SK-N-DZ (cell line): ENCODE measurements around the gene MYO16.
"Not testable (repeated sequence)": the region's sequence is repeated elsewhere in the genome, so short reads cannot be mapped to it uniquely, and the experiment has no call there.

Experiments
- DNase-seq: peaks from one replicate; pipeline ENCODE4 v3.0.0-alpha.2; 2015; ENCODE audit warnings: low spot score

The MYO16 gene

GRCh38 chr13:109043636-109044035 is 414.2 kb downstream of the MYO16 start:
- no peak for DNase-seq

GRCh38 chr13:109055850-109056249 is 426.4 kb downstream of the MYO16 start:
- no peak for DNase-seq

GRCh38 chr13:109058087-109058486 is 428.7 kb downstream of the MYO16 start:
- no peak for DNase-seq

- DNase-seq, result no peak
These were observed 443.1 kb downstream of the MYO16 start for GRCh38 chr13:109072505-109072904.

GRCh38 chr13:109074436-109074835 is 445.0 kb downstream of the MYO16 start:
- no peak for DNase-seq

GRCh38 chr13:109074853-109075252 is 445.4 kb downstream of the MYO16 start:
- no peak for DNase-seq

- no peak for DNase-seq
These were observed 458.7 kb downstream of the MYO16 start for GRCh38 chr13:109087916-109088623.

- DNase-seq, result no peak
These were observed 459.2 kb downstream of the MYO16 start for GRCh38 chr13:109088624-109088917.

GRCh38 chr13:109090796-109091195 is 461.4 kb downstream of the MYO16 start:
- no peak for DNase-seq

GRCh38 chr13:109091249-109091648 is 461.8 kb downstream of the MYO16 start:
- no peak for DNase-seq

GRCh38 chr13:109092186-109092585 is 462.8 kb downstream of the MYO16 start:
- not testable (repeated sequence) for DNase-seq

- DNase-seq, result no peak
These were observed 464.6 kb downstream of the MYO16 start for GRCh38 chr13:109093998-109094397.

- DNase-seq, result no peak
These were observed 465.7 kb downstream of the MYO16 start for GRCh38 chr13:109095126-109095525.

- DNase-seq, result peak; percentile 6
These were observed 466.7 kb downstream of the MYO16 start for GRCh38 chr13:109096101-109096500.

GRCh38 chr13:109100705-109101304 is 471.4 kb downstream of the MYO16 start:
- DNase-seq, result no peak

- no peak for DNase-seq
These were observed 472.2 kb downstream of the MYO16 start for GRCh38 chr13:109101550-109102144.

GRCh38 chr13:109105899-109106298 is 476.5 kb downstream of the MYO16 start:
- no peak for DNase-seq

GRCh38 chr13:109110159-109110558 is 480.7 kb downstream of the MYO16 start:
- DNase-seq, result no peak

- no peak for DNase-seq
These were observed 481.7 kb downstream of the MYO16 start for GRCh38 chr13:109111141-109111540.

- no peak for DNase-seq
These were observed 484.0 kb downstream of the MYO16 start for GRCh38 chr13:109113427-109113826.

GRCh38 chr13:109114162-109114561 is 484.8 kb downstream of the MYO16 start:
- DNase-seq, result no peak

- no peak for DNase-seq
These were observed 485.6 kb downstream of the MYO16 start for GRCh38 chr13:109114991-109115390.

- no peak for DNase-seq
These were observed 489.1 kb downstream of the MYO16 start for GRCh38 chr13:109118521-109118920.
